Natural killer cell (primary cell): Measurements from ENCODE around the gene SNX30. TPM values are rescaled to one million over a fixed set of nuclear protein-coding genes. Genes with fewer than 3 reads are reported as not detected.

Experiments
- ATAC-seq, 3 donors: fragments of 150-1000 bp in 2 of 3; fragments of 200-7000 bp in 1 of 3; cut with Tn5 transposase; 1 replicate in 1 of 3; 2 replicates in 2 of 3; pipeline ENCODE4 v1.10.0; 2021; ENCODE audit warnings: mild to moderate bottlenecking in 2 of 3, moderate library complexity in 2 of 3
- DNase-seq, 2 donors: peaks; one replicate each; pipeline versions ENCODE4 v3.0.0 to v3.0.0-alpha.2; 2013 to 2021; ENCODE audit warnings: mixed read lengths in 1 of 2
- H3K27ac ChIP-seq: one replicate; pipeline ENCODE4 v1.5.1; 2013; ENCODE audit warnings: mild to moderate bottlenecking, low read length
- H3K27me3 ChIP-seq: one replicate; pipeline ENCODE4 v1.6.1; 2013; ENCODE audit warnings: low read length; ENCODE audit not compliant: control insufficient read depth, insufficient read depth
- H3K36me3 ChIP-seq: one replicate; pipeline ENCODE4 v1.6.1; 2013; ENCODE audit warnings: low read length; ENCODE audit not compliant: control insufficient read depth, insufficient read depth
- H3K4me1 ChIP-seq: one replicate; pipeline ENCODE4 v1.6.1; 2013; ENCODE audit warnings: low read length; ENCODE audit not compliant: control insufficient read depth, insufficient read depth
- H3K4me3 ChIP-seq: one replicate; pipeline ENCODE4 v1.5.1; 2013; ENCODE audit warnings: low read length
- H3K9me3 ChIP-seq: one replicate; pipeline ENCODE4 v1.6.1; 2013; ENCODE audit warnings: low read length; ENCODE audit not compliant: control insufficient read depth, insufficient read depth
- H3K27ac Mint-ChIP-seq, 2 donors: one replicate each; pipeline ENCODE4 v1.8.0; 2022; ENCODE audit warnings: mild to moderate bottlenecking in 2 of 2, mixed read lengths in 2 of 2, moderate library complexity in 1 of 2
- H3K27me3 Mint-ChIP-seq, 2 donors: one replicate each; pipeline ENCODE4 v1.8.0; 2022; ENCODE audit warnings: low read depth in 2 of 2, mixed read lengths in 2 of 2
- H3K36me3 Mint-ChIP-seq: one replicate; pipeline ENCODE4 v1.8.0; 2022; ENCODE audit warnings: mixed read lengths
- H3K4me1 Mint-ChIP-seq, 2 donors: one replicate each; pipeline ENCODE4 v1.8.0; 2022; ENCODE audit warnings: mixed read lengths in 2 of 2
- H3K4me3 Mint-ChIP-seq: one replicate; pipeline ENCODE4 v1.8.0; 2022; ENCODE audit warnings: mild to moderate bottlenecking, moderate library complexity, mixed read lengths
- H3K9me3 Mint-ChIP-seq, 2 donors: one replicate each; pipeline ENCODE4 v1.8.0; 2022; ENCODE audit warnings: mixed read lengths in 2 of 2
- WGBS: methylation state at CpG from one replicate; pipeline ENCODE4 v1.1.7; 2013; ENCODE audit warnings: missing lambda C conversion rate; ENCODE audit not compliant: insufficient coverage; 5-methylcytosine and 5-hydroxymethylcytosine counted together
- intact Hi-C: fragments of 100-400 bp; cut with micrococcal nuclease; formaldehyde crosslinking; loops from one replicate; pipeline ENCODE4 v1.14.2; 2022
- total RNA-seq, 4 donors: library from RNA; stranded (reverse); fragments of 120-200 nt in 1 of 4; gene quantifications; one replicate each; pipeline versions ENCODE4 v1.2.3 to v1.2.4, GENCODE V29; 2013 to 2022
- TF ChIP-seq, protein P1 (sequence below): fragments of 200-600 bp; IDR thresholded peaks from one replicate; pipeline ENCODE4 v1.8.0; 2022; ENCODE audit warnings: antibody characterized with exemption

The SNX30 gene
- total RNA-seq, 3 donors from 2014 or later (not counting 1 experiment from before 2014, with no cell fraction given): 8.5 to 10.5 (median 9.3) TPM

- Histone ChIP-seq H3K4me1 (peaks cover 61% of the 10 kb centered on the region), H3K27ac (peak overlapping the region; percentile 2), H3K4me3 (no peak overlapping the region), H3K27me3 (no peaks in the 10 kb centered on the region), H3K36me3 (no peaks in the 10 kb centered on the region), H3K9me3 (no peaks in the 10 kb centered on the region)
- Mint-ChIP-seq H3K4me3 (peak overlapping the region; percentile 75), H3K9me3 (no peaks in the 10 kb centered on the region), H3K27me3 (peaks cover 2 to 10% of the 10 kb centered on the region in 2 donors), H3K36me3 (no peaks in the 10 kb centered on the region), H3K27ac (peak overlapping the region; percentile 7 to 78), H3K4me1 (peaks cover 43 to 70% of the 10 kb centered on the region in 2 donors)
- 78% methylated on average over 5 of the region's 5 CpGs for WGBS
- intact Hi-C loops: loop anchor here (10.0 kb wide), 1 partner anchor 580 kb away; the partner anchor contains the start of gene SUSD1
- ATAC-seq: no peak
- TF ChIP-seq, protein P1, sequence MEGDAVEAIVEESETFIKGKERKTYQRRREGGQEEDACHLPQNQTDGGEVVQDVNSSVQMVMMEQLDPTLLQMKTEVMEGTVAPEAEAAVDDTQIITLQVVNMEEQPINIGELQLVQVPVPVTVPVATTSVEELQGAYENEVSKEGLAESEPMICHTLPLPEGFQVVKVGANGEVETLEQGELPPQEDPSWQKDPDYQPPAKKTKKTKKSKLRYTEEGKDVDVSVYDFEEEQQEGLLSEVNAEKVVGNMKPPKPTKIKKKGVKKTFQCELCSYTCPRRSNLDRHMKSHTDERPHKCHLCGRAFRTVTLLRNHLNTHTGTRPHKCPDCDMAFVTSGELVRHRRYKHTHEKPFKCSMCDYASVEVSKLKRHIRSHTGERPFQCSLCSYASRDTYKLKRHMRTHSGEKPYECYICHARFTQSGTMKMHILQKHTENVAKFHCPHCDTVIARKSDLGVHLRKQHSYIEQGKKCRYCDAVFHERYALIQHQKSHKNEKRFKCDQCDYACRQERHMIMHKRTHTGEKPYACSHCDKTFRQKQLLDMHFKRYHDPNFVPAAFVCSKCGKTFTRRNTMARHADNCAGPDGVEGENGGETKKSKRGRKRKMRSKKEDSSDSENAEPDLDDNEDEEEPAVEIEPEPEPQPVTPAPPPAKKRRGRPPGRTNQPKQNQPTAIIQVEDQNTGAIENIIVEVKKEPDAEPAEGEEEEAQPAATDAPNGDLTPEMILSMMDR: no peak
- no peak for DNase-seq
Observed at GRCh38 chr9:112755016-112755427, 4.5 kb downstream of the SNX30 start.

DNA sequence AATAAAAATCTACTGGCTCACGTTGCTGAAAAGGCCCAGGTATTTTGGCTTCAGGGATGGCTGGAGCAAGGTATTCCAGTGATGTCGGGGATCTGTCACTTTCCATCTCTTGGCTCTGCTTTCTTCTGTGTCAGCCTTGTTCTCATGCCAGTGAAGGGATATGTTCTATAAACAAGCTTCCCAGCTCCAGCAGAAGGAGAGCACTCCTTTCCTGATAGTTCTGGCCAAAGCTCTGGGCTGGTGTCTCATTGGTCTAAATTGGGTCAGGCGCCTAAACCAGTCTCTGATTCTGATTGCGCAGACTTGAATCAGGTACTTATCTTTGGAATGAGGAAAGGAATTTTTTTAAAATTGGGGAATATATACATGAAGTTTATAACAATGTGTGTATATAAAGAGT, 5.1 kb downstream of the SNX30 start:
- TF ChIP-seq, protein P1: no peak
- DNase-seq: no peak
- no peaks in the 10 kb centered on the region for H3K36me3 Mint-ChIP-seq
- 96% methylated on average over 4 of the region's 4 CpGs for WGBS
- H3K4me1 Mint-ChIP-seq: peaks cover 45 to 72% of the 10 kb centered on the region in 2 donors
- no peak for ATAC-seq
- H3K36me3 ChIP-seq: no peaks in the 10 kb centered on the region
- H3K4me3 ChIP-seq: no peak overlapping the region
- H3K27ac ChIP-seq: no peak overlapping the region
- H3K27me3 ChIP-seq: no peaks in the 10 kb centered on the region
- H3K27ac Mint-ChIP-seq: peak overlapping the region in 1 of 2 donors; percentile 78
- peaks cover 60% of the 10 kb centered on the region for H3K4me1 ChIP-seq
- H3K9me3 ChIP-seq: no peaks in the 10 kb centered on the region
- H3K27me3 Mint-ChIP-seq: peaks cover 8 to 14% of the 10 kb centered on the region in 2 donors
- H3K9me3 Mint-ChIP-seq: no peaks in the 10 kb centered on the region
- intact Hi-C loops: loop anchor here (10.0 kb wide), 1 partner anchor 581 kb away; the partner anchor contains the start of gene SUSD1
- no peak overlapping the region for H3K4me3 Mint-ChIP-seq

DNA sequence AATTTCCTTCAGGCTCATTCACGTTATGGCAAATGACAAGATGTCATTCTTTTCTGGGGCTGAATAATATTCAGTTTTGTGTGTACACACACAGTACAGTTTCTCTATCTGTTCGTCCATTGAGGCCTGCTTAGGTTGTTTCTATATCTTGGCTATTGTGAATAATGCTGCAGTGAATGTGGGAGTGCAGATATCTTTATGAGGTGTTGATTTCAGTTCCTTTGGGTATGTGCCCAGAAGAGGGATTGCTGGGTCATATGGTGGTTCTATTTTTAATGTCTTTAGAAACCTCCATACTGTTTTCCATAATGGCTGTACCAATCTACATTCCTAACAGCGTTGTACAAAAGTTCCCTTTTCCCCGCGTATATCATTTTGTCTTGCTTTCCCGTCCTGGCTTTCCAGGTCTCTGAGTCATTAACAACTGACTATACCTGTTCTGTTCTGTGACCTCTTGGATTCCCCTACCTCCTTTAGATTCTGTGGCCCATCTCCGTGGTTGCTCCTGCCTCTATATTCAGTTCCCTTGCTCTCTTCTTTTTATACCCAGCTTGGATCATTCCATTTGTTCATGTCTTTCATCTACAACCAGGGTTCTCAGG, 6.8 kb downstream of the SNX30 start:
- peaks cover 55% of the 10 kb centered on the region for H3K4me1 ChIP-seq
- H3K4me3 ChIP-seq: no peak overlapping the region
- no peak overlapping the region for H3K4me3 Mint-ChIP-seq

More for the DNA sequence above, 6.8 kb downstream of the SNX30 start:
- no peak for ATAC-seq
- H3K4me1 Mint-ChIP-seq: peaks cover 50 to 80% of the 10 kb centered on the region in 2 donors
- H3K9me3 Mint-ChIP-seq: no peaks in the 10 kb centered on the region
- Histone ChIP-seq H3K36me3 (no peaks in the 10 kb centered on the region), H3K27me3 (no peaks in the 10 kb centered on the region), H3K27ac (no peak overlapping the region), H3K9me3 (no peaks in the 10 kb centered on the region)
- H3K36me3 Mint-ChIP-seq: no peaks in the 10 kb centered on the region
- intact Hi-C loops: loop anchor here (10.0 kb wide), 1 partner anchor 583 kb away; the partner anchor contains the start of gene SUSD1
- no peak overlapping the region for H3K27ac Mint-ChIP-seq
- TF ChIP-seq, protein P1: no peak
- no peak for DNase-seq
- peaks cover 14 to 16% of the 10 kb centered on the region in 2 donors for H3K27me3 Mint-ChIP-seq
- 90% methylated on average over 7 of the region's 7 CpGs for WGBS
